ENCODE measurements around the gene ASPSCR1. TPM values are rescaled to one million over a fixed set of nuclear protein-coding genes. Genes with fewer than 3 reads are reported as not detected.

The ASPSCR1 gene
- total and polyA plus RNA-seq, 2 of the 13 experiments (the other 11 are each of a cell fraction or from before 2014, with no cell fraction given), result 274 to 314 TPM

DNA sequence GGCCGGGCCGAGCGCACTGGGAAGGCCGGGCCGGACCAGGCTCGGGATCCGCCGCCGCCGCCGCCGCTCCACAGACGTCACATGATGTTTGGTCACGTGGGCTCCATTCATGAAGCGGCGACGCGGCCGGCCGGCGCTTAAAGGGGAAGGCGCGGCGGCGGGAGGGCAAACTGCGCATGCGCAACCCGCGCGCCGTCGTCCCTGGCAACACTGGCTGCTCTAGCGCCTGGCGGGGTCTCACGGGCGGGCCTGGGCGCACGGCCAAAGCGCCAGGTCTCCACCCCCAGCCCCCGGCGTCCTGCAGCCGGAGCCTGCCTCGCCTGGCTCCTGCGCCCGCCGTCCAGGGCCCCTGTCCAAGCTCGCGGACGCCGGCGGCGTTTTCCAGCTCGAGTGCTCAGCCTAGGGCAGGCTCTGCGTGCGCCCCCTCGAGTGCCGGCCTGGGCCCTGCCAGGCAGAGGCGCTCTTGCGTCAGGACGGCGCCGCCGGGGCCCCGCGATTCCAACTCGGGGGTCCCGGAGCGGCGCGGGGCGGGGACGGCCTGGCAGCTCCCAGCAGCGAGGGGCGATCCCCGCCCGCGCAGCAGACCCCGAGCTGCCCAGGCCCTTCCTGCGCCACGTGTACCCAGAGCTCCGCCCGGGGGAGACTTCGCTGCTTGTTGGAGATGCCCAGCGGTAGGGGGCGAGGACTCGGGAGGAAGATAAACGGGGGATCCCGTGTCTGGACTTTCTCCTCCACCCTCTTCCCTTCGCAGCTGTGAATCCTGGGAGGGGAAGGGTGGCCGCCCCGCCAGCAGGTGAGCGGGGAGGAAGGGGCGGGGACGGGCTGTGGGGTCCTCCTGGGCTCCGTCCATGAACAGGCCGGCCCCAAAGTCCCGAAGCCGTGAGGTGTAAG lies 49.5 kb upstream of the ASPSCR1 start, which contains the start of gene MAFG (continued):
- TF ChIP-seq SAFB2 (CRISPR knock-in tag; IDR thresholded peaks at IDR 0.05; ENCODE audit: borderline replicate concordance, low read depth) (peak; percentile 54; the same call in 1 of the 2 replicates), MTF2 (CRISPR knock-in tag; IDR thresholded peaks at IDR 0.05; ENCODE audit: borderline replicate concordance) (no peak), ZFP37 (CRISPR knock-in tag; IDR thresholded peaks at IDR 0.05; ENCODE audit: borderline replicate concordance) (peak; percentile 67; the same call in 1 of the 2 replicates), DNMT3B (CRISPR knock-in tag; conservative IDR thresholded peaks at IDR 0.05) (peak; percentile 45; the same call in 1 of the 2 replicates), TSC22D2 (CRISPR knock-in tag; IDR thresholded peaks at IDR 0.05; ENCODE audit: borderline replicate concordance) (peak; percentile 80; the same call in 1 of the 2 replicates), ZNF510 (CRISPR knock-in tag; IDR thresholded peaks at IDR 0.05; ENCODE audit: low read depth) (peak; percentile 71; the same call in 1 of the 2 replicates), NBN (conservative IDR thresholded peaks at IDR 0.05) (no peak), ZSCAN29 (CRISPR knock-in tag; conservative IDR thresholded peaks at IDR 0.05) (peak; percentile 85; the same call in 1 of the 2 replicates), POLR2A (IDR thresholded peaks at IDR 0.05; ENCODE audit: insufficient read depth in 1 of 2, low read depth in 2 of 2, low read length in 2 of 2) (peak in 1 of 2 experiments; percentile 31; a peak in 1 of 4 replicates), IKZF4 (CRISPR knock-in tag; IDR thresholded peaks at IDR 0.05; ENCODE audit: borderline replicate concordance, low read depth, not compliant biosample characterization) (peak; percentile 56), ZNF468 (CRISPR knock-in tag; IDR thresholded peaks at IDR 0.05) (0 out of 2 replicates have a peak, but pooled peaks have one; percentile 92), ZBTB1 (CRISPR knock-in tag; IDR thresholded peaks at IDR 0.05; ENCODE audit: borderline replicate concordance) (no peak), ERF (CRISPR knock-in tag; IDR thresholded peaks at IDR 0.05) (peak; percentile 56), ZNF547 (CRISPR knock-in tag; IDR thresholded peaks at IDR 0.05) (0 out of 2 replicates have a peak, but pooled peaks have one; percentile 81), CREM (IDR thresholded peaks at IDR 0.05) (no peak; the same call in 1 of the 2 replicates), CREM (CRISPR knock-in tag; IDR thresholded peaks at IDR 0.05) (no peak), ZNF883 (CRISPR knock-in tag; IDR thresholded peaks at IDR 0.05; ENCODE audit: not compliant biosample characterization) (peak; percentile 90), PRMT3 (CRISPR knock-in tag; IDR thresholded peaks at IDR 0.05; ENCODE audit: borderline replicate concordance, low read depth) (peak; percentile 77; the same call in 1 of the 2 replicates), HCFC1 (IDR thresholded peaks at IDR 0.05; ENCODE audit: low read depth, low read length) (peak; percentile 21; the same call in 1 of the 2 replicates), TGIF2 (CRISPR knock-in tag; IDR thresholded peaks at IDR 0.05) (peak; percentile 75)
- TF ChIP-seq, protein P1, sequence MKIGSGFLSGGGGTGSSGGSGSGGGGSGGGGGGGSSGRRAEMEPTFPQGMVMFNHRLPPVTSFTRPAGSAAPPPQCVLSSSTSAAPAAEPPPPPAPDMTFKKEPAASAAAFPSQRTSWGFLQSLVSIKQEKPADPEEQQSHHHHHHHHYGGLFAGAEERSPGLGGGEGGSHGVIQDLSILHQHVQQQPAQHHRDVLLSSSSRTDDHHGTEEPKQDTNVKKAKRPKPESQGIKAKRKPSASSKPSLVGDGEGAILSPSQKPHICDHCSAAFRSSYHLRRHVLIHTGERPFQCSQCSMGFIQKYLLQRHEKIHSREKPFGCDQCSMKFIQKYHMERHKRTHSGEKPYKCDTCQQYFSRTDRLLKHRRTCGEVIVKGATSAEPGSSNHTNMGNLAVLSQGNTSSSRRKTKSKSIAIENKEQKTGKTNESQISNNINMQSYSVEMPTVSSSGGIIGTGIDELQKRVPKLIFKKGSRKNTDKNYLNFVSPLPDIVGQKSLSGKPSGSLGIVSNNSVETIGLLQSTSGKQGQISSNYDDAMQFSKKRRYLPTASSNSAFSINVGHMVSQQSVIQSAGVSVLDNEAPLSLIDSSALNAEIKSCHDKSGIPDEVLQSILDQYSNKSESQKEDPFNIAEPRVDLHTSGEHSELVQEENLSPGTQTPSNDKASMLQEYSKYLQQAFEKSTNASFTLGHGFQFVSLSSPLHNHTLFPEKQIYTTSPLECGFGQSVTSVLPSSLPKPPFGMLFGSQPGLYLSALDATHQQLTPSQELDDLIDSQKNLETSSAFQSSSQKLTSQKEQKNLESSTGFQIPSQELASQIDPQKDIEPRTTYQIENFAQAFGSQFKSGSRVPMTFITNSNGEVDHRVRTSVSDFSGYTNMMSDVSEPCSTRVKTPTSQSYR (CRISPR knock-in tag; IDR thresholded peaks at IDR 0.05; ENCODE audit: borderline replicate concordance), result 0 out of 2 replicates have a peak, but pooled peaks have one; percentile 9
- TF ChIP-seq, protein P2, sequence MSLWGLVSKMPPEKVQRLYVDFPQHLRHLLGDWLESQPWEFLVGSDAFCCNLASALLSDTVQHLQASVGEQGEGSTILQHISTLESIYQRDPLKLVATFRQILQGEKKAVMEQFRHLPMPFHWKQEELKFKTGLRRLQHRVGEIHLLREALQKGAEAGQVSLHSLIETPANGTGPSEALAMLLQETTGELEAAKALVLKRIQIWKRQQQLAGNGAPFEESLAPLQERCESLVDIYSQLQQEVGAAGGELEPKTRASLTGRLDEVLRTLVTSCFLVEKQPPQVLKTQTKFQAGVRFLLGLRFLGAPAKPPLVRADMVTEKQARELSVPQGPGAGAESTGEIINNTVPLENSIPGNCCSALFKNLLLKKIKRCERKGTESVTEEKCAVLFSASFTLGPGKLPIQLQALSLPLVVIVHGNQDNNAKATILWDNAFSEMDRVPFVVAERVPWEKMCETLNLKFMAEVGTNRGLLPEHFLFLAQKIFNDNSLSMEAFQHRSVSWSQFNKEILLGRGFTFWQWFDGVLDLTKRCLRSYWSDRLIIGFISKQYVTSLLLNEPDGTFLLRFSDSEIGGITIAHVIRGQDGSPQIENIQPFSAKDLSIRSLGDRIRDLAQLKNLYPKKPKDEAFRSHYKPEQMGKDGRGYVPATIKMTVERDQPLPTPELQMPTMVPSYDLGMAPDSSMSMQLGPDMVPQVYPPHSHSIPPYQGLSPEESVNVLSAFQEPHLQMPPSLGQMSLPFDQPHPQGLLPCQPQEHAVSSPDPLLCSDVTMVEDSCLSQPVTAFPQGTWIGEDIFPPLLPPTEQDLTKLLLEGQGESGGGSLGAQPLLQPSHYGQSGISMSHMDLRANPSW (CRISPR knock-in tag; IDR thresholded peaks at IDR 0.05; ENCODE audit: borderline replicate concordance), result peak; percentile 61; the same call in 1 of the 2 replicates
- TF ChIP-seq, protein P3, sequence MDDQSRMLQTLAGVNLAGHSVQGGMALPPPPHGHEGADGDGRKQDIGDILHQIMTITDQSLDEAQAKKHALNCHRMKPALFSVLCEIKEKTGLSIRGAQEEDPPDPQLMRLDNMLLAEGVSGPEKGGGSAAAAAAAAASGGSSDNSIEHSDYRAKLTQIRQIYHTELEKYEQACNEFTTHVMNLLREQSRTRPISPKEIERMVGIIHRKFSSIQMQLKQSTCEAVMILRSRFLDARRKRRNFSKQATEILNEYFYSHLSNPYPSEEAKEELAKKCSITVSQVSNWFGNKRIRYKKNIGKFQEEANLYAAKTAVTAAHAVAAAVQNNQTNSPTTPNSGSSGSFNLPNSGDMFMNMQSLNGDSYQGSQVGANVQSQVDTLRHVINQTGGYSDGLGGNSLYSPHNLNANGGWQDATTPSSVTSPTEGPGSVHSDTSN (CRISPR knock-in tag; IDR thresholded peaks at IDR 0.05; ENCODE audit: borderline replicate concordance), result peak; percentile 68; the same call in 1 of the 2 replicates
